Uterus (tissue), 2 donors: ENCODE measurements around the gene NAV2.
"Not testable (repeated sequence)": the region's sequence is repeated elsewhere in the genome, so short reads cannot be mapped to it uniquely, and the experiment has no call there.

ENCODE experiments used
- POLR2A ChIP-seq, 2 donors: fragments of 450-650 bp; IDR thresholded peaks; one replicate each; pipeline ENCODE4 v1.6.1; 2016; ENCODE audit warnings: antibody characterized with exemption in 2 of 2, mild to moderate bottlenecking in 1 of 2, moderate library complexity in 1 of 2
- TF ChIP-seq, protein P1 (sequence below), 4 experiments: fragments of 200-600 bp in 2 of 4; fragments of 450-650 bp in 2 of 4; sonication (generic) in 2 of 4; IDR thresholded peaks; one replicate each; pipeline ENCODE4 v1.5.1; 2016 to 2019; ENCODE audit warnings: antibody characterized with exemption in 4 of 4, mild to moderate bottlenecking in 2 of 4, moderate library complexity in 1 of 4

GRCh38 chr11:19960410-19960809 is 247.8 kb downstream of the NAV2 start:
- TF ChIP-seq, protein P1, sequence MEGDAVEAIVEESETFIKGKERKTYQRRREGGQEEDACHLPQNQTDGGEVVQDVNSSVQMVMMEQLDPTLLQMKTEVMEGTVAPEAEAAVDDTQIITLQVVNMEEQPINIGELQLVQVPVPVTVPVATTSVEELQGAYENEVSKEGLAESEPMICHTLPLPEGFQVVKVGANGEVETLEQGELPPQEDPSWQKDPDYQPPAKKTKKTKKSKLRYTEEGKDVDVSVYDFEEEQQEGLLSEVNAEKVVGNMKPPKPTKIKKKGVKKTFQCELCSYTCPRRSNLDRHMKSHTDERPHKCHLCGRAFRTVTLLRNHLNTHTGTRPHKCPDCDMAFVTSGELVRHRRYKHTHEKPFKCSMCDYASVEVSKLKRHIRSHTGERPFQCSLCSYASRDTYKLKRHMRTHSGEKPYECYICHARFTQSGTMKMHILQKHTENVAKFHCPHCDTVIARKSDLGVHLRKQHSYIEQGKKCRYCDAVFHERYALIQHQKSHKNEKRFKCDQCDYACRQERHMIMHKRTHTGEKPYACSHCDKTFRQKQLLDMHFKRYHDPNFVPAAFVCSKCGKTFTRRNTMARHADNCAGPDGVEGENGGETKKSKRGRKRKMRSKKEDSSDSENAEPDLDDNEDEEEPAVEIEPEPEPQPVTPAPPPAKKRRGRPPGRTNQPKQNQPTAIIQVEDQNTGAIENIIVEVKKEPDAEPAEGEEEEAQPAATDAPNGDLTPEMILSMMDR (IDR thresholded peaks at IDR 0.05) = not testable (repeated sequence)
- TF ChIP-seq POLR2A (IDR thresholded peaks at IDR 0.05) = not testable (repeated sequence)
